SK-N-SH treated with all-trans-retinoic acid at 6 μM for 48 hours (cell line): ENCODE measurements around the gene RALGPS1.
"Not testable (repeated sequence)": the region's sequence is repeated elsewhere in the genome, so short reads cannot be mapped to it uniquely, and the experiment has no call there.

Source experiments
- ATAC-seq: fragments of 200-7000 bp; cut with Tn5 transposase; 3 replicates; pipeline ENCODE4 v1.9.1; 2020; ENCODE audit warnings: mild to moderate bottlenecking, moderate library complexity
- ARNTL ChIP-seq: fragments of 450-650 bp; formaldehyde crosslinking; IDR thresholded peaks from 2 replicates; pipeline ENCODE4 v1.5.0; 2020; ENCODE audit warnings: low read depth, mild to moderate bottlenecking, moderate library complexity, borderline replicate concordance
- BACH2 ChIP-seq: fragments of 250-450 bp; sonication (Bioruptor Pico); IDR thresholded peaks from 2 replicates; pipeline ENCODE4 v1.9.0; 2021; ENCODE audit warnings: mild to moderate bottlenecking, borderline replicate concordance
- CREB5 ChIP-seq: fragments of 250-450 bp; sonication (Bioruptor Pico); IDR thresholded peaks from 2 replicates; pipeline ENCODE4 v1.5.1; 2020; ENCODE audit warnings: low read depth, mild to moderate bottlenecking, moderate library complexity
- CSDC2 ChIP-seq: fragments of 250-450 bp; sonication (Bioruptor Pico); IDR thresholded peaks from 2 replicates; pipeline ENCODE4 v1.5.0; 2020; ENCODE audit warnings: mild to moderate bottlenecking, moderate library complexity
- CSRNP3 ChIP-seq: fragments of 250-450 bp; sonication (Bioruptor Pico); IDR thresholded peaks from 2 replicates; pipeline ENCODE4 v1.5.1; 2021; ENCODE audit warnings: mild to moderate bottlenecking, moderate library complexity
- ESRRG ChIP-seq: fragments of 250-450 bp; sonication (Bioruptor Pico); IDR thresholded peaks from 2 replicates; pipeline ENCODE4 v1.6.1; 2021; ENCODE audit warnings: mild to moderate bottlenecking
- GLIS3 ChIP-seq: fragments of 250-450 bp; sonication (Bioruptor Pico); IDR thresholded peaks from 2 replicates; pipeline ENCODE4 v1.5.0; 2020; ENCODE audit warnings: mild to moderate bottlenecking, moderate library complexity
- ISL1 ChIP-seq: fragments of 250-450 bp; sonication (Bioruptor Pico); IDR thresholded peaks from 2 replicates; pipeline ENCODE4 v2.1.2; 2022; ENCODE audit warnings: mild to moderate bottlenecking, moderate library complexity
- POU6F1 ChIP-seq: fragments of 250-450 bp; sonication (Bioruptor Pico); IDR thresholded peaks from 2 replicates; pipeline ENCODE4 v1.8.0; 2021; ENCODE audit warnings: low read depth, mild to moderate bottlenecking, moderate library complexity, borderline replicate concordance
- SNAI2 ChIP-seq: fragments of 250-450 bp; sonication (Bioruptor Pico); IDR thresholded peaks from 2 replicates; pipeline ENCODE4 v1.5.0; 2020; ENCODE audit warnings: mild to moderate bottlenecking, moderate library complexity
- TCF4 ChIP-seq: fragments of 250-450 bp; sonication (Bioruptor Pico); IDR thresholded peaks from 2 replicates; pipeline ENCODE4 v1.8.0; 2021; ENCODE audit warnings: mild to moderate bottlenecking, moderate library complexity, borderline replicate concordance
- TOX ChIP-seq: fragments of 250-450 bp; sonication (Bioruptor Pico); IDR thresholded peaks from 2 replicates; pipeline ENCODE4 v1.8.0; 2021; ENCODE audit warnings: mild to moderate bottlenecking, moderate library complexity, borderline replicate concordance
- ZC3H10 ChIP-seq: fragments of 250-450 bp; sonication (Bioruptor Pico); IDR thresholded peaks from 2 replicates; pipeline ENCODE4 v1.5.1; 2021; ENCODE audit warnings: mild to moderate bottlenecking, moderate library complexity
- ZFP30 ChIP-seq: fragments of 450-650 bp; formaldehyde crosslinking; IDR thresholded peaks from 2 replicates; pipeline ENCODE4 v1.5.0; 2022; ENCODE audit warnings: mild to moderate bottlenecking, moderate library complexity
- ZNF565 ChIP-seq: fragments of 450-650 bp; formaldehyde crosslinking; conservative IDR thresholded peaks from 2 replicates; pipeline ENCODE4 v1.5.0; 2020; ENCODE audit warnings: low read depth, mild to moderate bottlenecking, moderate library complexity
- ZNF70 ChIP-seq: fragments of 450-650 bp; formaldehyde crosslinking; IDR thresholded peaks from 2 replicates; pipeline ENCODE4 v1.5.0; 2020; ENCODE audit warnings: mild to moderate bottlenecking, moderate library complexity
- ZNF8 ChIP-seq: fragments of 450-650 bp; formaldehyde crosslinking; IDR thresholded peaks from 2 replicates; pipeline ENCODE4 v1.5.0; 2020; ENCODE audit warnings: mild to moderate bottlenecking, moderate library complexity
- TF ChIP-seq, protein P1 (sequence below): fragments of 250-450 bp; sonication (Bioruptor Pico); IDR thresholded peaks from 2 replicates; pipeline ENCODE4 v1.8.0; 2020; ENCODE audit warnings: mild to moderate bottlenecking, moderate library complexity, borderline replicate concordance
- TF ChIP-seq, protein P2 (sequence below): fragments of 250-450 bp; sonication (Bioruptor Pico); IDR thresholded peaks from 2 replicates; pipeline ENCODE4 v1.5.0; 2020; ENCODE audit warnings: mild to moderate bottlenecking, moderate library complexity

RALGPS1 gene

GRCh38 chr9:127015921-127016512, 101.4 kb downstream of the RALGPS1 start:
- no peak for ATAC-seq

DNA sequence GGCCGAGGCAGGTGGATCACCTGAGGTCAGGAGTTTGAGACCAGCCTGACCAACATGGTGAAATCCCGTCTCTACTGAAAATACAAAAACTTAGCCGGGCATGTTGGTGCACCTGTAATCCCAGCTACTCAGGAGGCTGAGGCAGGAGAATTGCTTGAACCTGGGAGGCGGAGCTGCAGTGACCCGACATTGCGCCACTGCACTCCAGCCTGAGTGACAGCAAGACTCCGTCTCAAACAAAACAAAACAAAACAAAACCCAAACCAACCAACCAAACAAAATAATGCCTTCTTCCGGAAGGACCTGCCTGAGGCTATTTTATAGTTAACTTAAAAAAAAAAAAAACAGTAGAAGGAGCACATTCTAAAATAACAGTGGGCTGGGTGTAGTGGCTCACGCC, 103.4 kb downstream of the RALGPS1 start:
- not testable (repeated sequence) for ATAC-seq

More at GRCh38 chr9:127015921-127016512, 101.4 kb downstream of the RALGPS1 start:
- no peak for TF ChIP-seq ZNF8 (CRISPR knock-in tag)
- no peak for TF ChIP-seq ESRRG (CRISPR knock-in tag)
- TF ChIP-seq ISL1, result no peak

- TF ChIP-seq TCF4 (CRISPR knock-in tag), result no peak
- TF ChIP-seq, all 23 proteins: peak for 0
- ATAC-seq, result no peak
Observed at GRCh38 chr9:127018935-127019334, 104.4 kb downstream of the RALGPS1 start.

DNA sequence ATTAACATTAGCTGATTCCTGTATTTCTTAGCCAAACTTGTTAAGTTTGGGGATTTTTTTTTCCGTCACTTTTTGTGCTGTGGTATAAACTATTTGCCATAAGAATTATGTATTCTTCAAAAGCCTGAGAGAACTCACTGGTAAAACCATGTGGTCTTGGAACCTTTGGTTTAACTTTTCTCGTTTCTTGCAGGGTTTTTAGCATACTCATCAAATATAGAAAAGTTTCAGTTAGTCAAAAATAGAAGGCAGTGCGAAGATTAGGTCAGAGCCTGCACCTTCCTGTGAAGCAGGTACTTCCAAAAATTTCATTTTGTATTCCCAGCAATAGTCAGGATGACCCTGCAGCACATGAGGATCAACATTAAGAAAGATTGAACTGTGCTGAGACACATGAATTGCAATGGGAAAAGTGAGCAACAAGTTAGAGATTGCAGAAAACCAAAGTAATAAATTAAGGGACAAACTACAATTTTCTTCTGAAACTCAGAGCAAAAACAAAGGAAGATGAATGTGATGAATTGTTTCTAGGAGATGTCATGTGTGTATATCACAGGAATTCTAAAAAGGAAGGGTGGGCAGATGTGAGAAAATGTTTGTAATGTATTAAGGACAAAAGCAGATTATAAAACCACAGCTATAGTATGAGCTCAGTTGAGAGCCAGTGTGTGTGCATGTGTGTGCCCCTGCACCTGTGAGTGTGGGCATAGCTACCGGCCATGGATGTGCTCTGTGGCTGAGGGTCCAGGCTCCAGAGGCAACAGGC, 105.6 kb downstream of the RALGPS1 start:
- TF ChIP-seq, protein P1, sequence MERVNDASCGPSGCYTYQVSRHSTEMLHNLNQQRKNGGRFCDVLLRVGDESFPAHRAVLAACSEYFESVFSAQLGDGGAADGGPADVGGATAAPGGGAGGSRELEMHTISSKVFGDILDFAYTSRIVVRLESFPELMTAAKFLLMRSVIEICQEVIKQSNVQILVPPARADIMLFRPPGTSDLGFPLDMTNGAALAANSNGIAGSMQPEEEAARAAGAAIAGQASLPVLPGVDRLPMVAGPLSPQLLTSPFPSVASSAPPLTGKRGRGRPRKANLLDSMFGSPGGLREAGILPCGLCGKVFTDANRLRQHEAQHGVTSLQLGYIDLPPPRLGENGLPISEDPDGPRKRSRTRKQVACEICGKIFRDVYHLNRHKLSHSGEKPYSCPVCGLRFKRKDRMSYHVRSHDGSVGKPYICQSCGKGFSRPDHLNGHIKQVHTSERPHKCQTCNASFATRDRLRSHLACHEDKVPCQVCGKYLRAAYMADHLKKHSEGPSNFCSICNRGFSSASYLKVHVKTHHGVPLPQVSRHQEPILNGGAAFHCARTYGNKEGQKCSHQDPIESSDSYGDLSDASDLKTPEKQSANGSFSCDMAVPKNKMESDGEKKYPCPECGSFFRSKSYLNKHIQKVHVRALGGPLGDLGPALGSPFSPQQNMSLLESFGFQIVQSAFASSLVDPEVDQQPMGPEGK (CRISPR knock-in tag), result no peak
- TF ChIP-seq POU6F1 (CRISPR knock-in tag) (no peak), TOX (CRISPR knock-in tag) (no peak), SNAI2 (CRISPR knock-in tag) (no peak), ISL1 (no peak), CSDC2 (CRISPR knock-in tag) (no peak), ZNF8 (CRISPR knock-in tag) (no peak), GLIS3 (CRISPR knock-in tag) (no peak), ZFP30 (no peak), ARNTL (no peak), ESRRG (CRISPR knock-in tag) (no peak), CSRNP3 (CRISPR knock-in tag) (no peak), BACH2 (CRISPR knock-in tag) (no peak), ZNF565 (CRISPR knock-in tag) (no peak), ZC3H10 (no peak), CREB5 (CRISPR knock-in tag) (no peak), ZNF70 (CRISPR knock-in tag) (no peak)
- TF ChIP-seq, protein P2, sequence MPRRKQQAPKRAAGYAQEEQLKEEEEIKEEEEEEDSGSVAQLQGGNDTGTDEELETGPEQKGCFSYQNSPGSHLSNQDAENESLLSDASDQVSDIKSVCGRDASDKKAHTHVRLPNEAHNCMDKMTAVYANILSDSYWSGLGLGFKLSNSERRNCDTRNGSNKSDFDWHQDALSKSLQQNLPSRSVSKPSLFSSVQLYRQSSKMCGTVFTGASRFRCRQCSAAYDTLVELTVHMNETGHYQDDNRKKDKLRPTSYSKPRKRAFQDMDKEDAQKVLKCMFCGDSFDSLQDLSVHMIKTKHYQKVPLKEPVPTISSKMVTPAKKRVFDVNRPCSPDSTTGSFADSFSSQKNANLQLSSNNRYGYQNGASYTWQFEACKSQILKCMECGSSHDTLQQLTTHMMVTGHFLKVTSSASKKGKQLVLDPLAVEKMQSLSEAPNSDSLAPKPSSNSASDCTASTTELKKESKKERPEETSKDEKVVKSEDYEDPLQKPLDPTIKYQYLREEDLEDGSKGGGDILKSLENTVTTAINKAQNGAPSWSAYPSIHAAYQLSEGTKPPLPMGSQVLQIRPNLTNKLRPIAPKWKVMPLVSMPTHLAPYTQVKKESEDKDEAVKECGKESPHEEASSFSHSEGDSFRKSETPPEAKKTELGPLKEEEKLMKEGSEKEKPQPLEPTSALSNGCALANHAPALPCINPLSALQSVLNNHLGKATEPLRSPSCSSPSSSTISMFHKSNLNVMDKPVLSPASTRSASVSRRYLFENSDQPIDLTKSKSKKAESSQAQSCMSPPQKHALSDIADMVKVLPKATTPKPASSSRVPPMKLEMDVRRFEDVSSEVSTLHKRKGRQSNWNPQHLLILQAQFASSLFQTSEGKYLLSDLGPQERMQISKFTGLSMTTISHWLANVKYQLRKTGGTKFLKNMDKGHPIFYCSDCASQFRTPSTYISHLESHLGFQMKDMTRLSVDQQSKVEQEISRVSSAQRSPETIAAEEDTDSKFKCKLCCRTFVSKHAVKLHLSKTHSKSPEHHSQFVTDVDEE (CRISPR knock-in tag), result no peak
- no peak for ATAC-seq
